DMS 273 (cell line): ENCODE data around the gene CTSH.
A peak's percentile ranks its signal among the peaks of the same experiment; 100 is the strongest.
"Not testable (repeated sequence)": the region's sequence is repeated elsewhere in the genome, so short reads cannot be mapped to it uniquely, and the experiment has no call there.

Experiments used
- DNase-seq: peaks from one replicate; lab custom pipeline; 2025; ENCODE audit not compliant: unreplicated experiment; lab: John Stamatoyannopoulos, UW

CTSH gene

DNA sequence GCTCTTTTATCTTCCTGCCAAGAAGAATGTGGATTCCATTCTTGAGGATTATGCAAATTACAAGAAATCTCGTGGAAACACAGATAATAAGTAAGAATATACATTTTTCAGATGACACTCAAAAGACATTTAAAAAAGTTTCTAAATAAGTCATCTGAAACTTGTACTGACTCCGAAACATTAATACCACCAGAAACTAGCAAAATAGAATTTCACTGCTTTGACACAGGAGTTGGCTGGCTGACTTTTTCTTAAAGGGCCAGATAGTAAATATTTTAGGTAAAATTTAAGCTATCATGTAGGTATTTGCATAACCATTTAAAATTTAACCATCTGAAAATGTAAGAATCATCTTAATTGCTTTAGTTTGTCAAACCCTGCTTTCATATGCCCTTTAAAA is 51.3 kb downstream of the CTSH start:
- no peak for DNase-seq

- DNase-seq: no peak
Measured at GRCh38 chr15:78889000-78889399, 55.8 kb downstream of the CTSH start.

DNA sequence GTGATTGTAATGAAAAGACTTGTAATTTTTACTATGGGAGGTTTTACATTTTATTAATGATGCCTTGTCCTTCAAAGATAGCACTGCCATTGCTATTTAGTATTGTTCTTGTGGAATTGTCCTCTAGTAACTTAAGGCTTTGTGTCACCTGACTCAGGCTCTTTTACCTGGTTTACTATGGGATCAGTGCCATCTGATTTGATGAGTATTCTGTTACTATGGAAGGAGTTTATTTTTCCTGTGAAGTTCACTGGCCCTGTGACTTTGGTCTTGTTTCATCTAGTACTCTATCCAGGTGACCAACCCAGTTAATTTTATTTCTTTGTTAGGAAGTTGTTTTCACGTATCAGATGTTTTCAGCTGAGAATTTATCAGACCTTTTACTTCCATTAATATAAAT is 63.2 kb downstream of the CTSH start:
- DNase-seq: no peak

DNA sequence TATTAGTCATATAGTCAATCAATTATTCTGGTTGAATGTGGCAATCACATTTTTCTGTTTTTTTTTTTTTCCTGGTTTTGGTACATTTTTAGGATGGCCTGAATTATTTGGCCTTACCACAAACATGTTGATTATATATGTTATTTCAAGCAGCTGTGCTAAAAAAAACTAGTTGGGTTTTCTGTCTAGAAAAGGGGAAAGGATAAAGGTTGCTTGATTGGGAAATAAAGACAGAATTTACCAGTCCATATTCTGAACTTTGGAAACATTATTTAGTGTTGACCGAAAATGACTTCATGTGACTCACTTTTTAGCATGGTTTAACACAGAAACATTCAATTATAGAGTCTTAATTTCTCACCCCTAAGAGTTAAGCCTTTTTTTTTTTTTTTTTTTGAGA is 64.0 kb downstream of the CTSH start:
- DNase-seq: no peak

DNA sequence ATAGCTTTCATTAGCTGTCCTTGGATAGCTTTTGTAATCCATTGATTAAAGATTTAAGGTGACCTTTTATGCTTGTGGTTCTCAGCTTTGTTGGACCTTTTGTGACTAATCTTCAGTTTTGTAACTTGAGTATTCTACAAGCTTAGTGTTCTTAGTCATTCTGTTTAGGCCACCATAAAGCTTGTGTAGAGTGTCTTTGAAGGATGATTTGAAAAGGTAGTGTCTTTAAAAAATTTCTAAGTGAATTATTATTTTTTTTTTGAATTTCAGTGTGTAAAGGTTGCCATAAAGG is 64.7 kb downstream of the CTSH start:
- DNase-seq: no peak

DNA sequence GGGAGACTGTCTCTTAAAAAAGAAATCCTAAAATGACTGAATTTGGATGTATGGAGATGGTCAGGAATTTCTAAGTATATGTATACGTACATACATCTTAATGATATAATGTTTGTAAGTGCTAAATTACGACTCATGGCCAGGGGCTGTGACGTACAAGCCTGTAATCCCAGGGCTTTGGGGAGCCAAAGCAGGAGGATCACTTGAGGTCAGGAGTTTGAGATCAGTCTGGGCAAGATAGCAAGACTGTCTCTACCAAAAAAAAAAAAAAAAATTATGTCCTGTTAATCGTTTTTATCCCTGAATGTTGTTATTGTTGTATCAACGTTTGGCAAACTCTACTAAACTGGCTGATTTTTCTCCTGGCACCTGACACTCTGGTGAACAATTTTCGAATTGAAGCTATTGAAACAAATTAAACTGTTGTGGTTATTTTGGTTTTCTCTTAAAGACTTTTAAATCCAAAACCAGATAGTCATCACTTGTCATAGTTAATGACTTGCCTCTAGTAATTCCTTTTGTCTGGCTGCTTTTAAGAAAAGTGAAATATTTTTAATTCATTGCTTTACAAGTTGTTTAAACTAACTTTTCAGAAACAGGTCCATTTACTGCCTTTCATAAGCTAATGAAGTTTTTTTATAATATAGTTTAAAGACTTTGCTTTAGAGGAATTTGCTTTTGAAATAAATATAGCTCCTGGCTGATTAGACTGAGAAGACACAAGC is 65.2 kb downstream of the CTSH start:
- DNase-seq: no peak

DNA sequence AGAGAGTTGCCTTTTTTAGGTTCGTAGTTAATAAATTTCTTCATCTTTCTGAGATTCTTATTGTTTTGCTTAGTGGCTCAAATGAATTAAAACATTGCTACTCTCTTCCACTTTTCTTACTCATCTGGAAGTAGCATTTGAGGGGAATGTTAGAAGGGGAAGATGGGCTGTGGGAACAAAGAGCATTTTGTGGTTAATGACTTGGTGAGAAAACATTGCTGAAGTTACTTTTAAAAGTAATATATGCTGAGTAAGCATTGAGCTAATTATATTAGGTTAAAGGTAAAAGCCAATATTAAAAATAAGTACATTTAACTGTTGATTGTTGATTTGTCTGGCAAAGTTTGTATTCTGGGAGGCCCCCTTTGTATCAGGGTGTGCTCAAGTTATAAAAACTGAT is 66.5 kb downstream of the CTSH start:
- DNase-seq: no peak

- not testable (repeated sequence) for DNase-seq
Measured at GRCh38 chr15:78876954-78877353, 67.9 kb downstream of the CTSH start.

- no peak for DNase-seq
Measured at GRCh38 chr15:78875107-78875914, 69.5 kb downstream of the CTSH start.

DNA sequence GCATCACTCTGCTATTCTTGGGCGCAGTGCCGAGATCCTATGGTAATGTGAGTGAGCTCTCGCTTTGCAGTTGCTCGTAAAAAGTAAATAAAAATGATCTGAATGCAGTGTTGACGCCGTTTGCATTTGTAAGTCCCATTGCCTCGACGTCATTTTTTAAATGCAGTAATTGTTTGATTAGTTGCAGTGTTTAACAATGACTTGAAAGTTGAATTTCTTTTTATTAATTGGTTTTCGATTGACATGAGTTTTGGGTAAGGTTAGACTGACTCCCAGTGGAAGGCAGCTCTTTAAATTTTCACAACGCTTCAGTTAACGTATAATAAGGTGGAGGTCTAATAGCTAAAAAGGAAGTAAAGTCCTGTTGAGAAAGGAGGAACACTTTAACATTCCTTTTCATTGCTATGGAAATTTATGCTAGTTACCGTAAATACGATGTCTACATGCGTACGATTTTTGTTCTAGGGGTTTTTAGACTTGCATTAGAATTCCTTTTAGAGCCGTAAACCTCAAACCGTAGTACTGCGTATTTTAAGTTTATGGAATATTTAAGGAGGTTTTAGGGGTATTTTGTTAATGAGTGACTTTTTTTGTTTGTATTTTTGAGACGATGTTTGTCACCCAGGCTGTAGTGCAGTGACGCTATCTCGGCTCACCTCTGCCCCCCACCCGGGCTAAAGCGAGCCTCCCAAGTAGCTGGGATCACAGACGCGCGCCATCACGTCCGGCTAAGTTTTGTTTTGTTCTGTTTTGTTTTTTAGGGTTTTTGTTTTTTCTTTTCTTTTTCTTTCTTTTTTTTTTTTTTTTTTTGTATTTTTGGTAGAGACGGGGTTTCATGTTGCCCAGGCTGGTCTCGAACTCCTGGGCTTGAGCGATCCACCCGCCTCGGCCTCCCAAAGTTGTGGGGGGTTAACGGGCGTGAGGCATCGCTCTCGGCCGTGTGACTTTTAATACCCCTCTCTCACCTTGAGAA is 70.8 kb downstream of the CTSH start:
- peak; percentile 51 for DNase-seq

GRCh38 chr15:78872972-78873792 is 71.7 kb downstream of the CTSH start:
- peak; percentile 87 for DNase-seq

DNA sequence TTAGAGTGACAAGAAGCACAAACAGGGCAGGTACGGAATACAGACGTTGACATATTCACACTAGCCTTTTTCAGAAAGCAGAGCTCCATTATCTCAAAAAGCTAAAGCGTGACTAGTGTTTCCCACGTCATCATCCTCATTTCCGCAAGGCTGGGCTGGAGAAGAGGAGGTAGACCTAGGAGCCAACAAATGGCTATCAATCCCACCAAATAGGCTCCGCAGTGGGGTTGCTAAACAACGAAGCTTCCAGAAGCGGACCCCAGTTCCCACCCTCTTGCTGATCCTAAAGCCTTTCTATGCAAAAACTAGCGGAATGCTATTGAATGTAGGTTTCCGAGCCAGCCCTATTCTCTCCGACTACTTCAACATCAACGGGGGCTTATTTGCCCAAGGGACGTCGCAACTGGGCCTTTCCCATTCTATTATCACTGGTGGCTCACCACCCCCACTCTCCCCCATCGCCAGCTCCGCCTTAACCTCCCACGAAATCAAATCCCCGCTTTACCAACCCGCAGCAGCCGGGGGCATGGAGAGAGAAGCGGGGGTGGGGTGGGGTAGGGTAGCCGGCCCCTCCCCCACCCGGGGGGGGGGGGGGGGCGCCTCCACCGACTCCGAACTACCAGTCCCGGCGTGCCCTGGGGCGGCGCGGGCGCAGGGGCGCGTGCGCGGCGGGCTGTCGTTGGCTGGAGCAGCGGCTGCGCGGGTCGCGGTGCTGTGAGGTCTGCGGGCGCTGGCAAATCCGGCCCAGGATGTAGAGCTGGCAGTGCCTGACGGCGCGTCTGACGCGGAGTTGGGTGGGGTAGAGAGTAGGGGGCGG is 72.5 kb downstream of the CTSH start, which contains the start of gene MORF4L1:
Gene MORF4L1 (plus strand): TSS at position 736 of the 817 bp plus-strand sequence. CDS start 128 bp downstream, outside the sequence.
- peak; percentile 94 for DNase-seq

GRCh38 chr15:78871483-78872127 is 73.2 kb downstream of the CTSH start:
- DNase-seq: not testable (repeated sequence)
